SK-N-SH (cell line): ENCODE results near the gene NCAN. TPM values are rescaled to one million over a fixed set of nuclear protein-coding genes. Genes with fewer than 3 reads are reported as not detected.

Experiments
- CTCF ChIA-PET: fragments of 300-600, 350-600 bp; formaldehyde crosslinking; extraction: SDS; loops from one replicate; lab custom pipeline; 2021; lab: Yijun Ruan, JAX
- POLR2A ChIA-PET: fragments of 350-600 bp; sonication (Branson Sonifier 250); formaldehyde crosslinking; extraction: SDS; loops from one replicate; lab custom pipeline; 2020; ENCODE audit warnings: antibody characterized with exemption, inconsistent platforms; lab: Yijun Ruan, JAX
- DNase-seq: peaks from one replicate; pipeline ENCODE4 v3.0.0; 2012
- H2AFZ ChIP-seq: fragments of 200-600 bp; sonication (generic); 2 replicates; pipeline ENCODE4 v1.8.1; 2016; ENCODE audit warnings: antibody characterized with exemption, mild to moderate bottlenecking, low read depth
- H3F3A ChIP-seq: fragments of 200-600 bp; sonication (generic); replicated peaks from 2 replicates; pipeline ENCODE3; 2016; ENCODE audit warnings: antibody characterized with exemption, mild to moderate bottlenecking; ENCODE audit not compliant: insufficient read depth
- H3K27ac ChIP-seq, 2 experiments: fragments of 200-500 bp in 1 of 2; fragments of 200-600 bp in 1 of 2; sonication (Bioruptor generic) in 1 of 2; sonication (generic), shearing (Covaris generic) in 1 of 2; 2 replicates each; pipeline versions ENCODE4 v1.5.1 to v1.6.1; 2014 to 2016; ENCODE audit warnings: low read depth in 2 of 2, inconsistent platforms in 1 of 2, low read length in 1 of 2, mild to moderate bottlenecking in 1 of 2, mixed read lengths in 1 of 2
- H3K27me3 ChIP-seq: fragments of 200-600 bp; sonication (generic), shearing (Covaris generic); 2 replicates; pipeline ENCODE4 v1.6.1; 2016; ENCODE audit warnings: mixed run types; ENCODE audit not compliant: insufficient read depth
- H3K36me3 ChIP-seq, 2 experiments: fragments of 200-500 bp in 1 of 2; fragments of 200-600 bp in 1 of 2; sonication (Bioruptor generic) in 1 of 2; sonication (generic) in 1 of 2; replicated peaks in 1 of 2; 2 replicates each; pipeline versions ENCODE3 to v1.5.1; 2014 to 2016; ENCODE audit warnings: low read length in 1 of 2, mild to moderate bottlenecking in 1 of 2; ENCODE audit not compliant: insufficient read depth in 2 of 2, control insufficient read depth in 1 of 2
- H3K4me1 ChIP-seq, 2 experiments: fragments of 200-500 bp in 1 of 2; fragments of 200-600 bp in 1 of 2; sonication (Bioruptor generic) in 1 of 2; sonication (generic), shearing (Covaris generic) in 1 of 2; 2 replicates each; pipeline versions ENCODE4 v1.5.1 to v1.6.1; 2014 to 2016; ENCODE audit warnings: low read depth in 1 of 2, low read length in 1 of 2, mixed run types in 1 of 2; ENCODE audit not compliant: insufficient read depth in 2 of 2, control insufficient read depth in 1 of 2
- H3K4me2 ChIP-seq: fragments of 200-600 bp; sonication (generic), shearing (Covaris generic); 2 replicates; pipeline ENCODE4 v1.6.1; 2017; ENCODE audit warnings: mixed run types
- H3K4me3 ChIP-seq, 2 experiments: fragments of 200-500 bp in 1 of 2; fragments of 200-600 bp in 1 of 2; sonication (Bioruptor generic) in 1 of 2; sonication (generic), shearing (Covaris generic) in 1 of 2; 2 replicates each; pipeline versions ENCODE4 v1.5.1 to v1.8.1; 2014 to 2016; ENCODE audit warnings: low read depth in 2 of 2, inconsistent platforms in 1 of 2, low read length in 1 of 2, mild to moderate bottlenecking in 1 of 2, mixed read lengths in 1 of 2, moderate library complexity in 1 of 2
- H3K79me2 ChIP-seq: fragments of 200-600 bp; sonication (generic); 2 replicates; pipeline ENCODE4 v1.8.1; 2017; ENCODE audit warnings: mild to moderate bottlenecking; ENCODE audit not compliant: insufficient read depth
- H3K9ac ChIP-seq: fragments of 200-600 bp; sonication (generic); 2 replicates; pipeline ENCODE4 v1.6.1; 2017; ENCODE audit warnings: mixed run types
- H3K9me2 ChIP-seq: fragments of 200-600 bp; sonication (generic); 2 replicates; pipeline ENCODE4 v1.6.1; 2017; ENCODE audit warnings: mixed run types
- H3K9me3 ChIP-seq: fragments of 200-600 bp; sonication (generic); 2 replicates; pipeline ENCODE4 v1.6.1; 2017; ENCODE audit warnings: mixed run types, mild to moderate bottlenecking, moderate library complexity
- H4K20me1 ChIP-seq: fragments of 200-600 bp; sonication (generic); 2 replicates; pipeline ENCODE4 v1.6.1; 2017; ENCODE audit warnings: mild to moderate bottlenecking, mixed run types; ENCODE audit not compliant: insufficient read depth
- FOSL2 ChIP-seq: IDR thresholded peaks from 2 replicates; pipeline ENCODE4 v1.4.0; 2012; ENCODE audit warnings: low read depth, mild to moderate bottlenecking, moderate library complexity, borderline replicate concordance
- FOXJ3 ChIP-seq: sonication (generic); formaldehyde crosslinking; IDR thresholded peaks from 2 replicates; pipeline ENCODE4 v1.5.1; 2020; ENCODE audit warnings: mild to moderate bottlenecking, missing genetic modification reagents
- FOXM1 ChIP-seq: IDR thresholded peaks from 2 replicates; pipeline ENCODE4 v1.4.0; 2012; ENCODE audit warnings: low read depth, mild to moderate bottlenecking
- GABPA ChIP-seq: IDR thresholded peaks from 2 replicates; pipeline ENCODE4 v1.4.0; 2012; ENCODE audit warnings: low read depth, mild to moderate bottlenecking
- GATA2 ChIP-seq: sonication (generic); formaldehyde crosslinking; IDR thresholded peaks from 2 replicates; pipeline ENCODE4 v1.5.0; 2020; ENCODE audit warnings: mild to moderate bottlenecking, missing genetic modification reagents
- JUND ChIP-seq: IDR thresholded peaks from 2 replicates; pipeline ENCODE4 v1.4.0; 2012
- MXI1 ChIP-seq: IDR thresholded peaks from 2 replicates; pipeline ENCODE4 v1.6.1; 2012; ENCODE audit warnings: mild to moderate bottlenecking, low read depth, low read length, improper control_type of control experiment
- NFIC ChIP-seq: IDR thresholded peaks from 2 replicates; pipeline ENCODE4 v1.4.0; 2012; ENCODE audit warnings: borderline replicate concordance
- RAD21 ChIP-seq: IDR thresholded peaks from 2 replicates; pipeline ENCODE4 v1.6.1; 2012; ENCODE audit warnings: mild to moderate bottlenecking, low read length
- RFX5 ChIP-seq: IDR thresholded peaks from 2 replicates; pipeline ENCODE4 v1.6.1; 2012; ENCODE audit warnings: mild to moderate bottlenecking, improper control_type of control experiment, low read length
- RXRA ChIP-seq: IDR thresholded peaks from 2 replicates; pipeline ENCODE4 v1.4.0; 2012; ENCODE audit warnings: low read depth, mild to moderate bottlenecking, borderline replicate concordance
- SIN3A ChIP-seq: IDR thresholded peaks from 2 replicates; pipeline ENCODE4 v1.6.1; 2012; ENCODE audit warnings: low read depth, mild to moderate bottlenecking, low read length, moderate library complexity, borderline replicate concordance
- SMC3 ChIP-seq: IDR thresholded peaks from 2 replicates; pipeline ENCODE4 v1.6.1; 2012; ENCODE audit warnings: low read depth, low read length, improper control_type of control experiment
- TAF1 ChIP-seq: IDR thresholded peaks from 2 replicates; pipeline ENCODE4 v1.6.1; 2012; ENCODE audit warnings: low read depth, mild to moderate bottlenecking, low read length, moderate library complexity, borderline replicate concordance
- TCF12 ChIP-seq: IDR thresholded peaks from 2 replicates; pipeline ENCODE4 v1.4.0; 2012
- YY1 ChIP-seq: IDR thresholded peaks from 2 replicates; pipeline ENCODE4 v1.4.0; 2012; ENCODE audit warnings: low read depth, mild to moderate bottlenecking
- WGBS: methylation state at CpG from one replicate; pipeline ENCODE4 v1.1.6; 2017; ENCODE audit warnings: low lambda C conversion rate; 5-methylcytosine and 5-hydroxymethylcytosine counted together
- polyA plus RNA-seq, 3 experiments: library from polyadenylated mRNA; depleted of rRNA; stranded (reverse); fragments of >200 nt; gene quantifications; 2 replicates each; pipeline ENCODE4 v1.2.3, GENCODE V29; 2012
- TF ChIP-seq, protein P1 (sequence below): fragments of 150-350 bp; IDR thresholded peaks from 2 replicates; pipeline ENCODE4 v1.6.1; 2016; ENCODE audit warnings: mild to moderate bottlenecking, low read depth, low read length
- TF ChIP-seq, protein P2 (sequence below): IDR thresholded peaks from 2 replicates; pipeline ENCODE4; 2012
- TF ChIP-seq, protein P3 (sequence below): IDR thresholded peaks from 2 replicates; pipeline ENCODE4 v1.4.0; 2012; ENCODE audit warnings: low read depth, borderline replicate concordance

The NCAN gene
- polyA plus RNA-seq, 1 of the 3 experiments (the other 2 are of a cell fraction): 0.03 TPM

DNA sequence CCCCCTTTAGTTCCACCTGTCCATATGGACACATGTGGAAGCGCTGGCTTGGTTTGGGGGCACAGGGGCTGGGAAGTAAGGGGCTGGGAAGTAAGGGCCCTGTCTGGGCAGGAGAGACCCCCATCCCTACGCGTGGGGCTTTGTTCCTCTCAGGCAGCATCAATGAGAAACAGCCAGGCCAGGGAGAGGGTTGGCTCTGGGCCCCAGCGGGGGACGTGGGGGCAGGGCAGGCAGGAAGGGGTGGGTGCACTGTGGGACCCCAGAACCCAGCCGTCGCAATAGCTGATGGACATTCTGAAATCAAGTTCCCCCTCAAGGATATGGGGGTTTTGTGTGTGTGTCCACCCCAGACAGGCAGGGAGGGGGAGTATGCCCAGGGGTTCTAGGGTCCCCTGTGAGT lies 1.2 kb downstream of the NCAN start:
- DNase-seq: no peak
- H3K4me3 ChIP-seq: no peak overlapping the region
- H4K20me1 ChIP-seq: no peaks in the 10 kb centered on the region
- peaks cover 12% of the 10 kb centered on the region for H3K27me3 ChIP-seq
- no peaks in the 10 kb centered on the region for H3K9me2 ChIP-seq
- H2AFZ ChIP-seq: no peak overlapping the region
- H3K9me3 ChIP-seq: no peaks in the 10 kb centered on the region
- no peaks in the 10 kb centered on the region for H3K79me2 ChIP-seq
- H3K9ac ChIP-seq: no peak overlapping the region
- ChIA-PET CTCF (interaction anchor here (1.3 kb wide), 1 partner anchor 67 kb away, joined by 3 read pairs; no protein-coding TSS in a partner anchor), POLR2A (no interaction called here)
- no peaks in the 10 kb centered on the region for H3K36me3 ChIP-seq
- no peaks in the 10 kb centered on the region for H3F3A ChIP-seq
- H3K4me1 ChIP-seq: peaks cover 0 to 6% of the 10 kb centered on the region in 2 experiments; a peak in 1 of 4 replicates
- H3K4me2 ChIP-seq: no peak overlapping the region
- no peak for TF ChIP-seq MXI1
- TF ChIP-seq, protein P1, sequence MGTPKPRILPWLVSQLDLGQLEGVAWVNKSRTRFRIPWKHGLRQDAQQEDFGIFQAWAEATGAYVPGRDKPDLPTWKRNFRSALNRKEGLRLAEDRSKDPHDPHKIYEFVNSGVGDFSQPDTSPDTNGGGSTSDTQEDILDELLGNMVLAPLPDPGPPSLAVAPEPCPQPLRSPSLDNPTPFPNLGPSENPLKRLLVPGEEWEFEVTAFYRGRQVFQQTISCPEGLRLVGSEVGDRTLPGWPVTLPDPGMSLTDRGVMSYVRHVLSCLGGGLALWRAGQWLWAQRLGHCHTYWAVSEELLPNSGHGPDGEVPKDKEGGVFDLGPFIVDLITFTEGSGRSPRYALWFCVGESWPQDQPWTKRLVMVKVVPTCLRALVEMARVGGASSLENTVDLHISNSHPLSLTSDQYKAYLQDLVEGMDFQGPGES: no peak
- TF ChIP-seq FOSL2: no peak
- no peak for TF ChIP-seq TCF12
- TF ChIP-seq RAD21: no peak
- TF ChIP-seq TAF1: no peak
- TF ChIP-seq SMC3: no peak
- no peak for TF ChIP-seq FOXJ3 (CRISPR knock-in tag)
- no peak for TF ChIP-seq GATA2 (CRISPR knock-in tag)
- no peak for TF ChIP-seq RXRA
- no peak for TF ChIP-seq GABPA
- TF ChIP-seq FOXM1: no peak
- TF ChIP-seq, protein P2, sequence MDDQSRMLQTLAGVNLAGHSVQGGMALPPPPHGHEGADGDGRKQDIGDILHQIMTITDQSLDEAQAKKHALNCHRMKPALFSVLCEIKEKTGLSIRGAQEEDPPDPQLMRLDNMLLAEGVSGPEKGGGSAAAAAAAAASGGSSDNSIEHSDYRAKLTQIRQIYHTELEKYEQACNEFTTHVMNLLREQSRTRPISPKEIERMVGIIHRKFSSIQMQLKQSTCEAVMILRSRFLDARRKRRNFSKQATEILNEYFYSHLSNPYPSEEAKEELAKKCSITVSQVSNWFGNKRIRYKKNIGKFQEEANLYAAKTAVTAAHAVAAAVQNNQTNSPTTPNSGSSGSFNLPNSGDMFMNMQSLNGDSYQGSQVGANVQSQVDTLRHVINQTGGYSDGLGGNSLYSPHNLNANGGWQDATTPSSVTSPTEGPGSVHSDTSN: no peak
- TF ChIP-seq SIN3A: no peak
- WGBS: 69% methylated on average over 5 of the region's 7 CpGs
- no peak overlapping the region for H3K27ac ChIP-seq

DNA sequence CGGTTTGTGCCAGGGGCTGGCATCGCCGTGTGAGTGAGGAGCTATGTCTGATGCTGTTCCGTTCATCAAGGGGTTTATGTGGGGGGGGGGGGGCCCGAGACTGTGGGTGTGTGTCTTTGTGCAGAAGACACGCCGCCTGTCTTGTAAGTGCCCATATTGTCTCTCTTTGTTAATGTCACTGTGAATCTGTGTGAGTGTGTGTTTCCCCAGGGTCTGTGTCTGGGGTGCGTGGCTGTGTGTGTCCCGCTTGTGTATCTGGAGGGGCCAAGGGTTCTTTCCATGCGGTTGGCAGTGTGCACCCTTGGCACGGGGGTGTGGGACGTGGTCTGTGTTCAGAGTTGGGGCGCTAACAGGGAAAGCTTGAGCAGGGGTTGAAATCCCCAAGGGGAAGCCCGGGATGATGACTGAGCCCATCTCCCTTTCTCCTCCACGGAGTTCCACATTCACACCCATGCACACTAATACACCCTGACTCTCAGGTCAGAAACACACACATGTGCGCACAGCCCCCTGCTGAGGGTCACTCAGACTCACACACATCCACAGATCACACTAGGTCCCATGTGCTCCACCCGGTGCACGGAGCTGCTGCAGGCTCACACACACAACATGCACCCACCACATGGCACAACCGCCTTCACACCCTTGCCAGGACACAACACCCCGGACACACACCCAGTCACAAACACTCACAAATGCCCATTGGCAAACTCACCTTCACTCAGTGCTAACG lies 1.8 kb downstream of the NCAN start:
- Histone ChIP-seq H4K20me1 (no peaks in the 10 kb centered on the region), H3K9me3 (no peaks in the 10 kb centered on the region), H3F3A (no peaks in the 10 kb centered on the region), H3K36me3 (no peaks in the 10 kb centered on the region), H3K4me2 (no peak overlapping the region), H2AFZ (no peak overlapping the region), H3K27ac (no peak overlapping the region), H3K4me1 (peaks cover 0 to 6% of the 10 kb centered on the region in 2 experiments; a peak in 1 of 4 replicates), H3K4me3 (no peak overlapping the region), H3K79me2 (no peaks in the 10 kb centered on the region), H3K9ac (no peak overlapping the region), H3K27me3 (peaks cover 12% of the 10 kb centered on the region), H3K9me2 (no peaks in the 10 kb centered on the region)
- ChIA-PET POLR2A (no interaction called here), CTCF (interaction anchor here (0.8 kb wide), 1 partner anchor 39 kb away, joined by 3 read pairs; no protein-coding TSS in a partner anchor)
- 60% methylated on average over 15 of the region's 21 CpGs for WGBS
- no peak for TF ChIP-seq MXI1
- TF ChIP-seq JUND: no peak
- TF ChIP-seq TAF1: no peak
- TF ChIP-seq SIN3A: no peak
- TF ChIP-seq, protein P3, sequence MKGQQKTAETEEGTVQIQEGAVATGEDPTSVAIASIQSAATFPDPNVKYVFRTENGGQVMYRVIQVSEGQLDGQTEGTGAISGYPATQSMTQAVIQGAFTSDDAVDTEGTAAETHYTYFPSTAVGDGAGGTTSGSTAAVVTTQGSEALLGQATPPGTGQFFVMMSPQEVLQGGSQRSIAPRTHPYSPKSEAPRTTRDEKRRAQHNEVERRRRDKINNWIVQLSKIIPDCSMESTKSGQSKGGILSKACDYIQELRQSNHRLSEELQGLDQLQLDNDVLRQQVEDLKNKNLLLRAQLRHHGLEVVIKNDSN: no peak
- TF ChIP-seq FOXJ3 (CRISPR knock-in tag): no peak
- TF ChIP-seq RFX5: no peak
- TF ChIP-seq NFIC: no peak
- TF ChIP-seq FOXM1: no peak
- TF ChIP-seq FOSL2: no peak
- TF ChIP-seq, protein P2: no peak
- no peak for TF ChIP-seq YY1
- no peak for TF ChIP-seq GATA2 (CRISPR knock-in tag)
- DNase-seq: no peak
